GM12878 (cell line): Measurements from ENCODE around the gene TPMT. TPM values are rescaled to one million over a fixed set of nuclear protein-coding genes. Genes with fewer than 3 reads are reported as not detected.
A peak's percentile ranks its signal among the peaks of the same experiment; 100 is the strongest.

Experiments
- CBX3 ChIP-seq: fragments of 200-600 bp; sonication (generic); IDR thresholded peaks from 2 replicates; pipeline ENCODE4 v1.6.1; 2016; ENCODE audit warnings: low read depth, borderline replicate concordance
- CREB1 ChIP-seq: IDR thresholded peaks from 2 replicates; pipeline ENCODE4 v1.6.1; 2012; ENCODE audit warnings: low read depth, mild to moderate bottlenecking, inconsistent platforms
- ESRRA ChIP-seq: IDR thresholded peaks from 2 replicates; pipeline ENCODE4 v1.6.1; 2012; ENCODE audit warnings: mild to moderate bottlenecking, low read length, improper control_type of control experiment
- GABPA ChIP-seq: IDR thresholded peaks from 2 replicates; pipeline ENCODE4 v1.6.1; 2014; ENCODE audit warnings: antibody characterized with exemption, low read depth, mild to moderate bottlenecking, inconsistent platforms
- IKZF2 ChIP-seq, 2 experiments: fragments of 450-650 bp; IDR thresholded peaks; 2 replicates each; pipeline ENCODE4 v1.6.1; 2017; ENCODE audit warnings: mild to moderate bottlenecking in 2 of 2, moderate library complexity in 2 of 2
- JUNB ChIP-seq: IDR thresholded peaks from 2 replicates; pipeline ENCODE4 v1.6.1; 2016; ENCODE audit warnings: antibody characterized with exemption, mild to moderate bottlenecking
- NFYB ChIP-seq: IDR thresholded peaks from 2 replicates; pipeline ENCODE4 v1.6.1; 2011; ENCODE audit warnings: low read depth, mild to moderate bottlenecking, low read length, improper control_type of control experiment, moderate library complexity; ENCODE audit not compliant: insufficient read depth
- POU2F2 ChIP-seq: IDR thresholded peaks from 3 replicates; pipeline ENCODE4 v1.6.1; 2011; ENCODE audit warnings: low read depth, mild to moderate bottlenecking, low read length, borderline replicate concordance
- RFX5 ChIP-seq: IDR thresholded peaks from 2 replicates; pipeline ENCODE4 v1.6.1; 2011; ENCODE audit warnings: low read depth, low read length, improper control_type of control experiment
- SUPT20H ChIP-seq: IDR thresholded peaks from 2 replicates; pipeline ENCODE4 v1.6.1; 2011; ENCODE audit warnings: low read depth, mild to moderate bottlenecking, low read length, moderate library complexity, borderline replicate concordance; ENCODE audit not compliant: control insufficient read depth
- TARDBP ChIP-seq: IDR thresholded peaks from 2 replicates; pipeline ENCODE4 v1.6.1; 2016; ENCODE audit warnings: borderline replicate concordance
- ZSCAN29 ChIP-seq: fragments of 450-650 bp; IDR thresholded peaks from 2 replicates; pipeline ENCODE4 v1.6.1; 2017; ENCODE audit warnings: mild to moderate bottlenecking, moderate library complexity
- polyA plus RNA-seq, 11 experiments: library from polyadenylated mRNA; depleted of rRNA in 4 of 11; unstranded in 6 of 11; stranded (reverse) in 5 of 11; fragments of >200 nt; fragmentation: Nextera tagmentation in 4 of 11; fragmentation: Illumina TruSeq in 1 of 11; extraction: Ambion mirVana in 4 of 11; extraction: Trizol in 1 of 11; gene quantifications; 1 replicate in 1 of 11; 2 replicates in 10 of 11; pipeline versions ENCODE4 v1.2.1 to v1.2.3, GENCODE V29; 2011 to 2016; ENCODE audit warnings: inconsistent platforms in 2 of 11, missing spikeins in 2 of 11, low read depth in 1 of 11
- total RNA-seq, 4 experiments: library from RNA; depleted of rRNA in 3 of 4; stranded (reverse); fragments of >200 nt in 3 of 4; fragmentation: Illumina TruSeq in 1 of 4; extraction: Trizol in 1 of 4; gene quantifications; 2 replicates each; pipeline versions ENCODE4 v1.2.1 to v1.2.3, GENCODE V29; 2013 to 2021
- TF ChIP-seq, protein P1 (sequence below): fragments of 450-650 bp; IDR thresholded peaks from 2 replicates; pipeline ENCODE4 v1.6.1; 2016; ENCODE audit warnings: mild to moderate bottlenecking
- TF ChIP-seq, protein P2 (sequence below): IDR thresholded peaks from 2 replicates; pipeline ENCODE4 v1.6.1; 2011; ENCODE audit warnings: borderline replicate concordance, low read depth, mild to moderate bottlenecking, moderate library complexity, low read length; ENCODE audit not compliant: insufficient read depth, poor library complexity, severe bottlenecking
- TF ChIP-seq, protein P3 (sequence below): fragments of 450-650 bp; formaldehyde crosslinking; IDR thresholded peaks from 2 replicates; pipeline ENCODE4 v1.5.0; 2022; ENCODE audit warnings: mild to moderate bottlenecking, missing genetic modification characterization
- TF ChIP-seq, protein P4 (sequence below): fragments of 450-650 bp; formaldehyde crosslinking; IDR thresholded peaks from 2 replicates; pipeline ENCODE4 v1.4.0; 2020; ENCODE audit warnings: mild to moderate bottlenecking, moderate library complexity

Gene TPMT
- total and polyA plus RNA-seq, 10 of the 15 experiments (the other 5 are each of a cell fraction or from before 2014, with no cell fraction given), result 7.9 to 18.2 (median 16.3) TPM

DNA sequence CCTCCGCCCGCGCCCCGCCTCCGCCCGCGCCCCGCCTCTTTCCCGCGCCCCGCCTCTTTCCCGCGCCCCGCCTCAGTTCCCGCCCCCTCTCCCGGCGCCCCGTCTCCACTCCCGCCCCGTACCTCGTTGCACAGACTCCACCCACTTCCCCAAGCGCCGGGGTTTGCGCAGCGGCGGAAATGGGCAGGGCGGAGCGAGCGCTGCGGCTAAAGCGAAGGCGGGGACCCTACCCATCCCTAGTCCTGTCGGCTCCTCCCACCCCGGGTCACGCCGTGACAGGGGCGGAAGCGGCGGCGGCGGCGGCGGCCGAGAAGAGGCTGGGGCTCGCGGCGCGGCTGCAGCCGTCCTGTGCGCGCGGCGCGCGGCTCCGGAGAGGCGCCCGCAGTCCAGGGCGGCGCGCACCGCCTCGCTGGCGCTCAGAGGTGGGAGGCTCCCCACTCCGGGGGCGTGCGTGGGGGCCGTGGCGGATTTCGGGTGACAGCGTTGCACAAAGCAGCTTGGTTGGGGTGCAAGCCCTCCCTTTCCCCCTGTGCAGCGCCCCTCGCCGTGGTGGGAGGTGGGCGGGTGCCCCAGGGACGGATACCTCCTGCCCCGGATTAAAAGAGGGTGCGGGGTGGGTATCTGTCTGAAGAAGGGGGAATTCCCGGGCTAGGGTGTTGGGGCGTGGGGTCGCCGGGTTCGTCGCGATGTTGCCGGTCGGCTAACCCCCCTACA, 430 bp upstream of the TPMT start, which contains the start of gene KDM1B (continued):
- TF ChIP-seq, protein P1, sequence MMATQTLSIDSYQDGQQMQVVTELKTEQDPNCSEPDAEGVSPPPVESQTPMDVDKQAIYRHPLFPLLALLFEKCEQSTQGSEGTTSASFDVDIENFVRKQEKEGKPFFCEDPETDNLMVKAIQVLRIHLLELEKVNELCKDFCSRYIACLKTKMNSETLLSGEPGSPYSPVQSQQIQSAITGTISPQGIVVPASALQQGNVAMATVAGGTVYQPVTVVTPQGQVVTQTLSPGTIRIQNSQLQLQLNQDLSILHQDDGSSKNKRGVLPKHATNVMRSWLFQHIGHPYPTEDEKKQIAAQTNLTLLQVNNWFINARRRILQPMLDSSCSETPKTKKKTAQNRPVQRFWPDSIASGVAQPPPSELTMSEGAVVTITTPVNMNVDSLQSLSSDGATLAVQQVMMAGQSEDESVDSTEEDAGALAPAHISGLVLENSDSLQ, result peak; percentile 36; the same call in 1 of the 2 replicates
- TF ChIP-seq RFX5 (no peak), CREB1 (0 out of 2 replicates have a peak, but pooled peaks have one; percentile 6), GABPA (no peak), SUPT20H (no peak), NFYB (0 out of 2 replicates have a peak, but pooled peaks have one; percentile 6), IKZF2 (IDR thresholded peaks at IDR 0.05) (no peak), POU2F2 (no peak), CBX3 (no peak), JUNB (no peak), ESRRA (no peak), TARDBP (peak; percentile 48; the same call in 1 of the 2 replicates), ZSCAN29 (no peak)
- TF ChIP-seq, protein P2, sequence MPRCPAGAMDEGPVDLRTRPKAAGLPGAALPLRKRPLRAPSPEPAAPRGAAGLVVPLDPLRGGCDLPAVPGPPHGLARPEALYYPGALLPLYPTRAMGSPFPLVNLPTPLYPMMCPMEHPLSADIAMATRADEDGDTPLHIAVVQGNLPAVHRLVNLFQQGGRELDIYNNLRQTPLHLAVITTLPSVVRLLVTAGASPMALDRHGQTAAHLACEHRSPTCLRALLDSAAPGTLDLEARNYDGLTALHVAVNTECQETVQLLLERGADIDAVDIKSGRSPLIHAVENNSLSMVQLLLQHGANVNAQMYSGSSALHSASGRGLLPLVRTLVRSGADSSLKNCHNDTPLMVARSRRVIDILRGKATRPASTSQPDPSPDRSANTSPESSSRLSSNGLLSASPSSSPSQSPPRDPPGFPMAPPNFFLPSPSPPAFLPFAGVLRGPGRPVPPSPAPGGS, result no peak
- TF ChIP-seq, protein P3, sequence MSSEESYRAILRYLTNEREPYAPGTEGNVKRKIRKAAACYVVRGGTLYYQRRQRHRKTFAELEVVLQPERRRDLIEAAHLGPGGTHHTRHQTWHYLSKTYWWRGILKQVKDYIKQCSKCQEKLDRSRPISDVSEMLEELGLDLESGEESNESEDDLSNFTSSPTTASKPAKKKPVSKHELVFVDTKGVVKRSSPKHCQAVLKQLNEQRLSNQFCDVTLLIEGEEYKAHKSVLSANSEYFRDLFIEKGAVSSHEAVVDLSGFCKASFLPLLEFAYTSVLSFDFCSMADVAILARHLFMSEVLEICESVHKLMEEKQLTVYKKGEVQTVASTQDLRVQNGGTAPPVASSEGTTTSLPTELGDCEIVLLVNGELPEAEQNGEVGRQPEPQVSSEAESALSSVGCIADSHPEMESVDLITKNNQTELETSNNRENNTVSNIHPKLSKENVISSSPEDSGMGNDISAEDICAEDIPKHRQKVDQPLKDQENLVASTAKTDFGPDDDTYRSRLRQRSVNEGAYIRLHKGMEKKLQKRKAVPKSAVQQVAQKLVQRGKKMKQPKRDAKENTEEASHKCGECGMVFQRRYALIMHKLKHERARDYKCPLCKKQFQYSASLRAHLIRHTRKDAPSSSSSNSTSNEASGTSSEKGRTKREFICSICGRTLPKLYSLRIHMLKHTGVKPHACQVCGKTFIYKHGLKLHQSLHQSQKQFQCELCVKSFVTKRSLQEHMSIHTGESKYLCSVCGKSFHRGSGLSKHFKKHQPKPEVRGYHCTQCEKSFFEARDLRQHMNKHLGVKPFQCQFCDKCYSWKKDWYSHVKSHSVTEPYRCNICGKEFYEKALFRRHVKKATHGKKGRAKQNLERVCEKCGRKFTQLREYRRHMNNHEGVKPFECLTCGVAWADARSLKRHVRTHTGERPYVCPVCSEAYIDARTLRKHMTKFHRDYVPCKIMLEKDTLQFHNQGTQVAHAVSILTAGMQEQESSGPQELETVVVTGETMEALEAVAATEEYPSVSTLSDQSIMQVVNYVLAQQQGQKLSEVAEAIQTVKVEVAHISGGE (CRISPR knock-in tag), result no peak
- TF ChIP-seq, protein P4, sequence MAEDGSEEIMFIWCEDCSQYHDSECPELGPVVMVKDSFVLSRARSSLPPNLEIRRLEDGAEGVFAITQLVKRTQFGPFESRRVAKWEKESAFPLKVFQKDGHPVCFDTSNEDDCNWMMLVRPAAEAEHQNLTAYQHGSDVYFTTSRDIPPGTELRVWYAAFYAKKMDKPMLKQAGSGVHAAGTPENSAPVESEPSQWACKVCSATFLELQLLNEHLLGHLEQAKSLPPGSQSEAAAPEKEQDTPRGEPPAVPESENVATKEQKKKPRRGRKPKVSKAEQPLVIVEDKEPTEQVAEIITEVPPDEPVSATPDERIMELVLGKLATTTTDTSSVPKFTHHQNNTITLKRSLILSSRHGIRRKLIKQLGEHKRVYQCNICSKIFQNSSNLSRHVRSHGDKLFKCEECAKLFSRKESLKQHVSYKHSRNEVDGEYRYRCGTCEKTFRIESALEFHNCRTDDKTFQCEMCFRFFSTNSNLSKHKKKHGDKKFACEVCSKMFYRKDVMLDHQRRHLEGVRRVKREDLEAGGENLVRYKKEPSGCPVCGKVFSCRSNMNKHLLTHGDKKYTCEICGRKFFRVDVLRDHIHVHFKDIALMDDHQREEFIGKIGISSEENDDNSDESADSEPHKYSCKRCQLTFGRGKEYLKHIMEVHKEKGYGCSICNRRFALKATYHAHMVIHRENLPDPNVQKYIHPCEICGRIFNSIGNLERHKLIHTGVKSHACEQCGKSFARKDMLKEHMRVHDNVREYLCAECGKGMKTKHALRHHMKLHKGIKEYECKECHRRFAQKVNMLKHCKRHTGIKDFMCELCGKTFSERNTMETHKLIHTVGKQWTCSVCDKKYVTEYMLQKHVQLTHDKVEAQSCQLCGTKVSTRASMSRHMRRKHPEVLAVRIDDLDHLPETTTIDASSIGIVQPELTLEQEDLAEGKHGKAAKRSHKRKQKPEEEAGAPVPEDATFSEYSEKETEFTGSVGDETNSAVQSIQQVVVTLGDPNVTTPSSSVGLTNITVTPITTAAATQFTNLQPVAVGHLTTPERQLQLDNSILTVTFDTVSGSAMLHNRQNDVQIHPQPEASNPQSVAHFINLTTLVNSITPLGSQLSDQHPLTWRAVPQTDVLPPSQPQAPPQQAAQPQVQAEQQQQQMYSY (CRISPR knock-in tag), result no peak
